Fibroblast of the aortic adventitia (primary cell): ENCODE results near the gene RPS27. TPM values are rescaled to one million over a fixed set of nuclear protein-coding genes. Genes with fewer than 3 reads are reported as not detected.
"Not testable (repeated sequence)": the region's sequence is repeated elsewhere in the genome, so short reads cannot be mapped to it uniquely, and the experiment has no call there.

ENCODE experiments used
- DNase-seq: peaks from one replicate; pipeline ENCODE4 v3.0.0-alpha.2; 2010; ENCODE audit warnings: low read depth
- H3K4me3 ChIP-seq: 2 replicates; pipeline ENCODE4 v1.5.1; 2011; ENCODE audit warnings: low read depth, mild to moderate bottlenecking, control low read depth, low read length, moderate library complexity
- total RNA-seq: library from RNA; depleted of rRNA; stranded (reverse); fragments of >200 nt; gene quantifications from 2 replicates; pipeline ENCODE4 v1.2.3, GENCODE V29; 2012; ENCODE audit warnings: low replicate concordance
- TF ChIP-seq, protein P1 (sequence below): IDR thresholded peaks from 2 replicates; pipeline ENCODE4 v1.5.1; 2011; ENCODE audit warnings: mild to moderate bottlenecking, low read length, control low read depth, inconsistent platforms; ENCODE audit not compliant: insufficient read depth

RPS27 gene
- total RNA-seq, 1 donor, result 2,665 TPM

DNA sequence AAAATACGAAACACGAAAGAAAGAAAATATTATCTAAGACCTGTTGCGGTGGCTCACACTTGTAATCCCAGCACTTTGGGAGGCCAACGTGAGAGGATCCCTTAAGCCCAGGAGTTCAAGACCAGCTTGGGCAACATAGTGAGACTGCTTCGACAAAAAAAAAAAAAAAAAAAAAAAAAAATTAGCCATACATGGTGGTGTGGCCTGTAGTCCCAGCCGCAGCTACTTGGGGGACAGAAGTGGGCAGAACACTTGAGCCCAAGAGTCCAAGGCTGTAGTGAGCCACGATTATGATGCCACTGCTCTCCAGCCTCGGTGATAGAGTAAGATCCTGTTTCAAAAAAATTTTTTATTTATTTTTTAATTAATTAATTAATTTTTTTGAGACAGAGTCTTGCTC, 2.9 kb upstream of the RPS27 start:
- DNase-seq, result no peak
- TF ChIP-seq, protein P1, sequence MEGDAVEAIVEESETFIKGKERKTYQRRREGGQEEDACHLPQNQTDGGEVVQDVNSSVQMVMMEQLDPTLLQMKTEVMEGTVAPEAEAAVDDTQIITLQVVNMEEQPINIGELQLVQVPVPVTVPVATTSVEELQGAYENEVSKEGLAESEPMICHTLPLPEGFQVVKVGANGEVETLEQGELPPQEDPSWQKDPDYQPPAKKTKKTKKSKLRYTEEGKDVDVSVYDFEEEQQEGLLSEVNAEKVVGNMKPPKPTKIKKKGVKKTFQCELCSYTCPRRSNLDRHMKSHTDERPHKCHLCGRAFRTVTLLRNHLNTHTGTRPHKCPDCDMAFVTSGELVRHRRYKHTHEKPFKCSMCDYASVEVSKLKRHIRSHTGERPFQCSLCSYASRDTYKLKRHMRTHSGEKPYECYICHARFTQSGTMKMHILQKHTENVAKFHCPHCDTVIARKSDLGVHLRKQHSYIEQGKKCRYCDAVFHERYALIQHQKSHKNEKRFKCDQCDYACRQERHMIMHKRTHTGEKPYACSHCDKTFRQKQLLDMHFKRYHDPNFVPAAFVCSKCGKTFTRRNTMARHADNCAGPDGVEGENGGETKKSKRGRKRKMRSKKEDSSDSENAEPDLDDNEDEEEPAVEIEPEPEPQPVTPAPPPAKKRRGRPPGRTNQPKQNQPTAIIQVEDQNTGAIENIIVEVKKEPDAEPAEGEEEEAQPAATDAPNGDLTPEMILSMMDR, result no peak
- H3K4me3 ChIP-seq, result no peak overlapping the region

DNA sequence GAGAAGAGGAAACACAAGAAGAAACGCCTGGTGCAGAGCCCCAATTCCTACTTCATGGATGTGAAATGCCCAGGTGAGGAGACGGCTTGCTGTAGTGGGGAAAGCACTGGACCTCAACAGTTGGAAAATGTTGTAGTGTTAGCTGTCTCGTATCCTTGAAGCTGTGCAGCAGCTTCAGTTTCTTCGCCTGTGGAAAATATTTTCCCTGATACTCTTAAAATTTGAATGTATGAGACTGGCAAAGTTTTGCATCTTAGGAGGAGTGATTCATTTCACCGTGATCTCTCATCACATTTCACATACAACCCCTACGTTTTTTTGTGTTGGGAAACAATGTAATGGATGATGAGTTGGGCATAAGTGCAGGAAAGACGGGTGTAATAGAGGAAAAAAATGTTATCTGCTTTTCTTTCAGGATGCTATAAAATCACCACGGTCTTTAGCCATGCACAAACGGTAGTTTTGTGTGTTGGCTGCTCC, 629 bp downstream of the RPS27 start:
- TF ChIP-seq, protein P1, result no peak
- peak overlapping the region; percentile 90 for H3K4me3 ChIP-seq
- no peak for DNase-seq

DNA sequence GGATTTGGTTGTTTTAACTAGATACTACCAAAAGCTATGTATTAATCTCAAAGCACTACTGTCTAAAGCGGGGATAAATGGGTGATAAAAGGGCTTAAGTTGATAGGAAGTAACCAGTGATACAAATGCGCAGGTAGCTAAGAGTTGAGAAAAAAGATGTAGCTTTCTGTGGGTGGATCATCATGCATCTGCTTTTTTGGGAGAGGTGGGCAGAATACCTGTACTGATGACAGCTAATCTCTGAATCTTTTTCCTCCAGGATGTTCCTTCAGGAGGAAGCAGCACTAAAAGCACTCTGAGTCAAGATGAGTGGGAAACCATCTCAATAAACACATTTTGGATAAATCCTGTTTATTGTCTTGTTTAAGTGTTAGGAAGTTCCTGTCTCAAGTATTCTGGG, 1.2 kb downstream of the RPS27 start:
- TF ChIP-seq, protein P1, result no peak
- no peak for DNase-seq
- H3K4me3 ChIP-seq, result peak overlapping the region; percentile 90

DNA sequence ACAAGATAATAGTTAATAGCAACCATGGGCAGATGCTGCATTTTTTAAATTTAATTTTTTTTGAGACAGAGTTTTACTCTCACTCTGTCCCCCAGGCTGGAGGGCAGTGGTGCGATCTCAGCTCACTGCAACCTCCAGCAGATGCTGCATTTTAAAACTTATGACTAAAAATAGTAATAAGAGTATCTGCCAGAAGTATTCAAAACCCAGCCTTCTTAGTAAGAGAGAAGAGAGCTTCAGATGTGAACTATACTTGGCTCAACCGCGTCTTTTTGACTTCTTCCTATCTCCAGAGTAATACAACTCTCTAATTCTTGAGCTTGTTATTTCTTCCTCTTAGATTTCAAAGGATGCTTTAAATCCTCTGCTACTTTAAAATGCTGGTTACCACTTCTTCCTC, 4.6 kb downstream of the RPS27 start:
- no peak overlapping the region for H3K4me3 ChIP-seq
- TF ChIP-seq, protein P1, result no peak
- DNase-seq, result no peak

DNA sequence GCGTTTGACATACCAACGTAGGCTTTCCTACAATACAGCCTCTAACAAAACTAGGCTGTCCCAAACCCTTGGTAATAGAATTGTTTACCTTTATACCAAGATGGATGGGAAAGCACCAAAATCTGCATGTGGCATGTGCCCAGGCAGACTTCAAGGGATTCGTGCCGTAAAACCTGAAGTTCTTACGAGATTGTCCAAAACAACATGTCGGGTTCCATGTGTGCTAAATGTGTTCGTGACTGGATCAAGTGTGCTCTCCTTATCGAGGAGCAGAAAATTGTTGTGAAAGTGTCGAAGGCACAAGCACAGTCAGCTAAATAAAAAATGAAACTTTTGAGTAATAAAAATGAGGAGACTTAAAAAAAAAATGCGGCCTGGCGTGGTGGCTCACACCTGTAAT, 5.1 kb downstream of the RPS27 start:
- DNase-seq, result no peak
- TF ChIP-seq, protein P1, result no peak
- no peak overlapping the region for H3K4me3 ChIP-seq

DNA sequence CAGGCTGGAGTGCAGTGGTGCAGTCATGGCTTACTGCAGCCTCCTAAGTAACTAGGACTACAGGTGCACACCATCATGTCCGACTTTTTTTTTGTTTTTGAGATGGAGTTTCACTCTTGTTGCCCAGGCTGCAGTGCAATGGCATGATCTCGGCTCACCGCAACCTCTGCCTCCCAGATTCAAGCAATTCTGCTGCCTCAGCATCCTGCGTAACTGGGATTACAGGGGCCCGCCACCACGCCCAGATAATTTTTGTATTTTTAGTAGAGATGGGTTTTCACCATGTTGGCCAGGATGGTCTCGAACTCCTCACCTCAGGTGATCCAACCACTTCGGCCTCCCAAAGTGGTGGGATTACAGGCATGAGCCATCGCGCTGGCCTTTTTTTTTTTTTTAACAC, 6.3 kb downstream of the RPS27 start:
- not testable (repeated sequence) for H3K4me3 ChIP-seq, DNase-seq

DNA sequence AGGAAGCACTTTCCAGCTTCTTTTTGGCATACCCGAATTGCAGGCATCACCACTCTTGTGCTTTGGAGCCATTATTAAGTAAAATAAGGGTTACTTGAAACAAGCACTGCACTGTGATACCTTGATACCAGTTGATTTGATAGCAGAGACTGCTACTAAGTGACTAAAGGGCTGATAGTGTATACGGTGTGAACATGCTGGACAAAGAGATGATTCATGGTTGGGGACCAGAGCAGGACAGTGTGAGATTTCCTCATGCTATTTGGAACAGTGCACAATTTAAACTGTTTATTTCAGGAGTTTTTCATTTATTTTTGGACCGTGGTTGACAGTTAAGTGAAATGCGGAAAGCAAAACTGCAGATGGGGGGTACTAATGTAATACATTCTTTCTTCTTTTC, 9.9 kb downstream of the RPS27 start:
- no peak overlapping the region for H3K4me3 ChIP-seq
- no peak for DNase-seq
- TF ChIP-seq, protein P1, result no peak

DNA sequence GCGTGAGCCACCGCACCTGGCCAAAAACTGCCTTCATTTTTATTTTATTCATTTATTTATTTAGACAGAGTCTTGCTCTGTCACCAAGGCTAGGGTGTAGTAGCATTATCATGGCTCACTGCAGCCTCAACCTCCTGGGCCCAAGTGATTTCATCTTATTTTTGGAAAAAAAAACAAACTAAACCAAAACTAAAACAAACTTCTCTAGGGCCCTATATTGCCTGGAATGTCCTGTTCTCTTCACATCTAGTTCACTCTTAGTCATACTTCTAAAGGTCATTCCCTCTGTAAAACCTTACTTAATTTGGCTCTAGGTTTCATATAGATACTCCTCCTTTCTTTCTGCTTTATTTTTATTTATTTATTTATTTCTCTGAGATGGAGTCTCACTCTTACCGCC, 15.6 kb downstream of the RPS27 start:
- DNase-seq, result peak; percentile 46
- TF ChIP-seq, protein P1, result no peak
- H3K4me3 ChIP-seq, result no peak overlapping the region
